ENCODE results near the gene COL1A2.

COL1A2 gene

GRCh38 chr7:94394437-94395140 lies at the start of gene COL1A2:
Gene COL1A2, plus strand, starts transcription at chr7:94394895. Its CDS starts 137 bp downstream, at chr7:94395032.
- DNase-seq (ENCODE audit: low read depth in 2 of 3, low spot score in 1 of 3): no peak

DNA sequence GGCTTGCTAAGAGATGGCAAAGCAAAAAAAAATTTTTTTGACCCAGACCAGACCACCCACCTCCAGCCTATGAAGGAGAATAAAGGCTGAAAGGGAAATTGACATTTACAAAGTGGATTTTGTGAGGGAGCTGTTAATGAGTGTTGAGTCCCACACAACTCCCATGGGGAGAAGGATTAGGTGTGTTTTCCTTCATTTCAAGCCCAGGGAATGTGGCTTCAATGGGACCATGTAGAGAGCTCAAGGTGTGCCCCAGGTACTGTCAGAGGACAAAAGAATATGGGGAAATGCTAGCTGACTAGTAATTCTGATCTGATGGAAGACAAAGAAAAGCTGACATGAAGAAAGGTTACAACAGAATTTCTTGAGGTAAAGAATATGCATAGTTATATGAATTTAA lies 48.8 kb upstream of the COL1A2 start:
- no peak for DNase-seq (ENCODE audit: low read depth in 2 of 3, low spot score in 1 of 3)

- no peak for DNase-seq (ENCODE audit: low read depth in 2 of 3, low spot score in 1 of 3)
These were observed 46.6 kb upstream of the COL1A2 start for GRCh38 chr7:94348142-94348541.

DNA sequence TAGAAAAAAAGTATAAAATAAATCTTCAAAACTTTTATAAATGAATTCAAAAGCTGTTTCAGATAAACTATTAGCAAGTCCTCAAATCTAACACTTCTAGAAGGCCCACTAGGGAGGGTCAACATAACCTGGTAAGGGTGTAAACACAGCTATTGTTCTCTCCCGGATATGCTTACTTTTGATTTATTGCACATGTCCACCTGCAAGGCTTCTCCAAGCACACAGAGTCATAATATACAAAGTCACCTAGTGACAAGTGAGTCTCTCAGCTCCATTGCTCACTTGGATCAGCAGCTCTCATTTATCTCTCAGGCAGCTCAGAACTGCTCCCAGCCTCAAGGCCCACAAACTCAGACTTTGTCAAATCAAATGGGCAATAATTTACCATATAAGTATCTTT lies 44.0 kb upstream of the COL1A2 start:
- no peak for DNase-seq (ENCODE audit: low read depth in 2 of 3, low spot score in 1 of 3)

DNA sequence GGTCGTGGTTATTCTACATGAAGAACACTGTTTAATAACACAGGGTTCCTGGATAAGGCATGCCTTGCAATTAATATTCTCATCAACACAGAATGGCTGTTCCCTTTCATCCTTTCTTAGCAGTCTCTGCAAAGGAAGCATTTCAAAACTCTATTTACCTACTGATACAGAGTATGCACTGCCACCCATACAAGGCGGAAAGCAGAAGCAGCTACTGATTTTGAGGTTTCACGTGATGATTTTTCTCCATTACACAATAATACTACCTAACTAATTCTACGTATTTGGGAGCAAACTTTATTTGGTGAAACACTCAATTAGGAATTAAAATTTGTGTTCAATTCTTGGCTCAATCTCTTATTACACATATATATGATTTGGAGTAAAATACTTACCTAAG lies 43.0 kb upstream of the COL1A2 start:
- DNase-seq (ENCODE audit: low read depth in 2 of 3, low spot score in 1 of 3): no peak

DNA sequence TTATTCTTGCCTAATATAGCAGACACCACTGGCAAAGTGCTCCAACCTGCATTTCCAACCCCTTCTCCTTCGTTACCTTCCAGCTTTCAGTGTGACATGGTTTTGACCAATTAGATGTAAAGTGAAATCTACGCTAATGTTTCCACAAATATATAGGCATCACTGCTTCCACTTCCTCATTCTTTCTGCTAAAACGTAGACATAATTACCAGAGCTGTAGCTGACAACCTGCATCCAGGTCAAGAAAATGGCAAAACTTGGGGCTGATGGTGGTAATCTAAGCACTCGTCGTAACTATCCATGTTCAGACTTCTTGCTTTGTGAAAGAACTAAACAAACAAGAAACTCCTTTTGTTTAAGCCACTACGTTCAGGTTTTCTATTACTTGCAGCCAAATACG lies 41.8 kb upstream of the COL1A2 start:
- DNase-seq (ENCODE audit: low read depth in 2 of 3, low spot score in 1 of 3): no peak

DNA sequence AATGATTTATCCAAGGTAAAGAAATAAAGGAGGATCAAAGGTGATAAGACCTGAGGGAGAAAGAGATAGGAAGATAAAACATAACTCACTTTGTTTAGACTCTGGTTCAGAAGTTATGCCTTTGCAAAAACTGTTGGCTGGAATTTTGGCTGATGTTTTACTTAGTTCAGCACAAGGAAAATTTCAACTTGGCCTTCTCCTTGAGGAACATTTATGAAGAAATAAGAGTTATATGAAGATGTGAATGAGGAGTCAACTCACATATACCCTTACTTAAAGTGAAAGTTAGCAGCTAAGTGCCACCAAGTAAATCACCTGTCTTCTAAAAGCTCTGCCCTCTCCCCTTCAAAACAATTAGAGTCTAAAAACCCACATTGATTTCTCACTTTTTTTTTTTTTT lies 39.7 kb upstream of the COL1A2 start:
- DNase-seq (ENCODE audit: low read depth in 2 of 3, low spot score in 1 of 3): no peak

- DNase-seq (ENCODE audit: low read depth in 2 of 3, low spot score in 1 of 3): no peak
These were observed 39.2 kb upstream of the COL1A2 start for GRCh38 chr7:94355454-94355853.

DNA sequence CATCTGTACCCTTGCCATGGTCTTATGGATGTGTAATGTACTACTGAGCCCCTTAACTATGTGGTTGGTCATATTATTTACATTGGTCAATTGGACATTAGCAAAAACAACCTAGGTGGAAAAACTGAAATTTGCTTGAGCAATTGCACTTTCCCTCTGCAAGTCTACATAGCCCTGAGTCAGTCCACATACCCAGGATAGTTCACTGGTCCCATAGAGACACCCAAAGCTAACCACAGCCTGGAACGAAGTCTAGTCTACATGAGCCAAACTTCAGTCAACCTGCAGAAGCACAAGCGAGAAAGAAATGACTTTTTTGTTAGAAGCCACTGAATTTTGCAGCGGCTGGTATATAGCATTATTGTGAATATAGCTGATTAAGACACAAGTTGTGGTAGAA lies 37.6 kb upstream of the COL1A2 start:
- DNase-seq (ENCODE audit: low read depth in 2 of 3, low spot score in 1 of 3): no peak

GRCh38 chr7:94360926-94361325 lies 33.8 kb upstream of the COL1A2 start:
- no peak for DNase-seq (ENCODE audit: low read depth in 2 of 3, low spot score in 1 of 3)

- DNase-seq (ENCODE audit: low read depth in 2 of 3, low spot score in 1 of 3): no peak
These were observed 32.4 kb upstream of the COL1A2 start for GRCh38 chr7:94362276-94362675.

DNA sequence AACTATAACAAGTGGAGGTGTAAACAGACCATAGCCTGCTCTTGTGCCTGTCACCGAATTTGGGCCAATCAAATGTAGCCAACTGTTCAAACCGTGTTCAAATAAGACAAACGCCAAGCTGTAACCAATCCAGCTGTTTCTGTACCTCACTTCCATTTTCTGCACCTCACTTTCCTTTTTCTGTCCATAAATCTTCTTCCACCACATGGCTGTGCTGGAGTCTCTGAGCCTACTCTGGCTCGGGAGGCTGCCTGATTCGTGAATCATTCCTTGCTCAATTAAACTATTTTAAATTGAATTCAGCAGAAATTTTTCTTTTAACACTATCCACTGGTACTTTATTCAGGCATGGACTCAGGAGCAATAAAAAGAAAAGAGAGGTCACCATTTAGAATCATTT lies 29.9 kb upstream of the COL1A2 start:
- DNase-seq (ENCODE audit: low read depth in 2 of 3, low spot score in 1 of 3): no peak

- DNase-seq (ENCODE audit: low read depth in 2 of 3, low spot score in 1 of 3): no peak
These were observed 28.5 kb upstream of the COL1A2 start for GRCh38 chr7:94366163-94366562.

- no peak for DNase-seq (ENCODE audit: low read depth in 2 of 3, low spot score in 1 of 3)
These were observed 27.9 kb upstream of the COL1A2 start for GRCh38 chr7:94366832-94367231.

- DNase-seq (ENCODE audit: low read depth in 2 of 3, low spot score in 1 of 3): no peak
These were observed 26.7 kb upstream of the COL1A2 start for GRCh38 chr7:94367949-94368348.

- no peak for DNase-seq (ENCODE audit: low read depth in 2 of 3, low spot score in 1 of 3)
These were observed 26.3 kb upstream of the COL1A2 start for GRCh38 chr7:94368371-94368791.

DNA sequence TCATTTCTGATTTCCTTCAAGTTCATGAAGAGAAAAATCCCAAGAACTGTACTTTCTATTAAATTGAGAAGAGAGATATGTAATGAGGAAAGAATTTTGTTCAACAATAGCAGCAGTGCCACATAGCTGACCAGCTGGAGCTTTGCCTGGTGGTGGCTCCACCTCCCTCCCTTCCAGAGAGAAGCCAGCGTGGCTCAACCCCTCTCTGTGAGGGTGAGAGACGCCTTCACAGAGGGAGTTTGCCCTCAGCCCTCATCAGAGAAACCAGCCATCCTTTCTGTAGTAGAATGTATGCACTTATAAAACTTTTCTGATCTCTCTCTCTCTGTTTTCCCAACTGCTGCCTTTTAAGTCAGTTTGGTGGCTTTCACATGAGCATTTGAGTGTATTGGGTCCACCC lies 20.5 kb upstream of the COL1A2 start:
- no peak for DNase-seq (ENCODE audit: low read depth in 2 of 3, low spot score in 1 of 3)

DNA sequence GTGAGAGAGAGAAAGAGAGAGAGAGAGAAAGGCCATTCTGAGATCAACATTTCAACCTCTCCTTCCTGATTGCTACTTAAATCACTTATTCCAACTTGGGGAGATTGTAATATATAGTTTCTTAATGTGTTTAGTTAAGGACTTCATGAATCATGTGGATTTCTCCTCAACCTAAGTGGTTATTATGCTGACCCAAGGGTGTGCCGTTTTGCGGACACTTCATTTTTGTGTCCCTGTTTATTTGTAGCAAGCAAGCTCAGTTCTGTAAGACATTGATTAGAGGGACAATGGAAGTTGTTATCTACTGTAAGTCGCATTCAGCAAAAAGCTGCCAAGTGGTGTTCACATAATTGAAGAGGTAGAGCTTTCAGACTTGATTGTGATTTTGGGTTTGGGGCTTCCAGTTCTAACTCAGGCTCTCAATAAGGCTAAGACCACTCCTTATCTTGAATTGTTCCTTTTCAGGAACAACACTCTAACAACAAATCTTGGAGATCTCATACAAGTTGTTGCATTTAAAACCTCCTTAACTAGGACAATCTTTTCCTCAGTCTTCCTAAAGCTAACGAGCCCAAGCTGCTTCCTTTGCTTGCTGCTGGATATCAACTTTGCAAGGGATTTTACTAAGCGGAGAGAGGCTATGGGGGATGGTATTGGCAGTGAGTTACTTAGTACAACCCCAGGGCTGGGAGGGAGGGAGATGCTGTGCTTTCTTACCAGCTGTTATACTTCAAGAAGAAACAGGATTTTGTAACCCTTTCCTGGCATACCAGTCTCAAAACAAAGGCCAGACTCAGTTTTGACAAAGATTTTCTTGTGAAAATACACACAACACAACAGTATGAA lies 19.8 kb upstream of the COL1A2 start:
- DNase-seq (ENCODE audit: low read depth in 2 of 3, low spot score in 1 of 3): no peak

DNA sequence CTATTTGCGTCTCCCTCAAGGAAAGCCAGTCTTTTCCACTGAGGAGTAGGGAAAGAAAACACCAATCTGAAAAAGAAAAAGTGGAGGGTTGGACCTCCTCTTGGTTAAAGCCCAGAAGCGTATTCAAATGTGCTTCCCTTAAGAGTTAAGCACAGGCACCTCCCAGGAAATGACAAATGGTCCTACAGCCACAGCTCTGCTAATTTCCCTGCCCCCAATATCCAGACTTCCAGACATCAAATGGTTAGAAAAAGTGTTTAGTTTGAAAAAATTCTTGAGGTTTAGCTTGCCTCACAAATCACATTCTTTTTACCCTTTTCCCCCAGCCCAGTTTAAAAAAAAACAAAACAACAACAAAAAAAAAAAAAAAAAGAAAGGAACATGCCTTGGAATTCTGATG lies 19.0 kb upstream of the COL1A2 start:
- DNase-seq (ENCODE audit: low read depth in 2 of 3, low spot score in 1 of 3): no peak

- DNase-seq (ENCODE audit: low read depth in 2 of 3, low spot score in 1 of 3): no peak
These were observed 18.4 kb upstream of the COL1A2 start for GRCh38 chr7:94376281-94376680.

DNA sequence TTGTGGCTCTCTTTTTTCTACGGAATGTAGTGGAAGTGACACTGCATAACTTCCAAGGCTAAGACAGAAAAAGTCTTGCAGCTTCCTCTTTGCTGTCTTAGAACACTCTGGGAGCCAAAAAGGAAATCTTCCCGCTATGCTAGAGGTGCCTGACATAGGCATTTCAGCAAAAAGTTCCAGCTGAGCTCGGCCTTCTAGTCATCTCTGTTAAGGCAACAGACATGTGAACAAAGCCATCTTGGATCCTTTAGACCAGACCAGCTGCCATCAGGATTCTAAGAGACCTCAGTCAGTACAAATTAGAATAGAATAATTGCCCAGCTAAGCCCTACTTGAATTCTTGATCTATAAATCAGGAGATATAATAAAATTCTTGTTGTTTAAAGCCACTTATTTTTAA lies 16.3 kb upstream of the COL1A2 start:
- DNase-seq (ENCODE audit: low read depth in 2 of 3, low spot score in 1 of 3): no peak

DNA sequence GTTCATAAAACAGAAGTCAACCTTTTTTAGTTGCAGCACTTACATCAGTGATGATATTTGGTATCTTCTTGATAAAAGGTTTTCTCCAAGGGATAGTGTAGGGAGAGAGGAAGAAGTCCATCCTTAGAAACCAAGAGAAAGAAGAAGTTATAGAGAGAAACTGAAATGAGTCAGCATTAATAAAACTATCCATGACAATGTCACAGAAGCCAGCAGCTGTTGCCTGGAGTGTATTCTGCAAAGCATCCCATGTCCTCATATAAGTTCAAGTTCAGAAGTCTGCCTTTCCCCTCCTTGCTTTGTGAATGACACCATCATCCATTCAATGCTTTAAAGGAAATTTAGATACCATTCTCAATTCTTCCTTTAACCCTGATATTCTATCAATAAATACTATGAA lies 14.4 kb upstream of the COL1A2 start:
- DNase-seq (ENCODE audit: low read depth in 2 of 3, low spot score in 1 of 3): no peak

DNA sequence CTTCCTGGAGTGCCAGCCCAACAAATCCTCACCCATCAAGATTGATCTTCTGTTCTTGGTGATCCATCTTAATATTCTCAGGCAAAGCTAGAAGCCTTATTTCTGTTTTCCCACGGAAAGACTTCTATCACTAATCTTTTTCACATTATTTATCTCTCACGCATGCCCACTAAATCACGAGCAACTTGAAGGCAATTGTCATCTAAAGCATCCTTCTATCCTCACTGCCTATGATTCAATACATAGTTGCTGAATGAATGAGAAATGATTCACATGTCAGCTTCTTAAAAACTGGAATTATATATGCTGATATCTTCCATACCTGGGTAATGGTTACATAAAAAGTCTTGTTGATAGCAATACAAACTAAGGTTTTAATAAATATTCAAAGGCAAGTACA lies 12.6 kb upstream of the COL1A2 start:
- no peak for DNase-seq (ENCODE audit: low read depth in 2 of 3, low spot score in 1 of 3)

All from stimulated activated CD4-positive, alpha-beta T cell treated with anti-CD3 and anti-CD28 coated beads, Interleukin-12 subunit alpha, Interleukin-12 subunit beta, amount 100 ng/mL, for 48 hours (primary cell).